ENCODE results near the gene ZNF638. TPM values are rescaled to one million over a fixed set of nuclear protein-coding genes. Genes with fewer than 3 reads are reported as not detected.

Gene ZNF638
- total and polyA plus RNA-seq, 2 of the 8 experiments (the other 6 are each of a cell fraction or from before 2014, with no cell fraction given): 45.3 to 143 TPM

GRCh38 chr2:71476495-71476894, 144.9 kb downstream of the ZNF638 start:
- no peak overlapping the region for H3K4ac ChIP-seq (replicated peaks; ENCODE audit: insufficient read length, low read depth, low read length)
- CTCF ChIA-PET (ENCODE audit: partially characterized antibody): interaction anchor here (1.0 to 4.9 kb wide), 4 partner anchors 15 to 54 kb away, joined by 3 to 25 read pairs (median 8); no protein-coding TSS in a partner anchor

More at GRCh38 chr2:71476495-71476894, 144.9 kb downstream of the ZNF638 start:
- H3K56ac ChIP-seq (replicated peaks; ENCODE audit: insufficient read length, low read depth, low read length): no peak overlapping the region
- 100% methylated on average over 1 of the region's 1 CpG; no CpG with 5 or more reads in 1 of the 2 experiments for WGBS, 2 experiments (ENCODE audit: extremely low coverage in 1 of 2, insufficient coverage in 1 of 2, insufficient read length in 1 of 2, insufficient replicate concordance in 2 of 2, low coverage in 1 of 2, low lambda C conversion rate in 2 of 2, missing lambda C conversion rate in 1 of 2)
- no peak overlapping the region for H2BK5ac ChIP-seq (ENCODE audit: low read depth, low read length)
- no peak overlapping the region for H4K91ac ChIP-seq (replicated peaks; ENCODE audit: insufficient read length, low read length)
- no peak overlapping the region for H2BK120ac ChIP-seq (replicated peaks; ENCODE audit: low read depth, low read length)
- no peak for DNase-seq (ENCODE audit: low read depth in 1 of 2, low spot score in 2 of 2)
- H3K4me1 ChIP-seq (replicated peaks in 1 of 4; ENCODE audit: control insufficient read depth in 3 of 4, insufficient read depth in 4 of 4, low read length in 3 of 4): peaks cover 0 to 4% (median 1%) of the 10 kb centered on the region in 4 experiments; a peak in 4 of 7 replicates
- H3K79me1 ChIP-seq (ENCODE audit: low read depth, low read length): no peaks in the 10 kb centered on the region
- no peak overlapping the region for H3K4me3 ChIP-seq (ENCODE audit: extremely low read depth in 1 of 4, insufficient read depth in 2 of 4, low read depth in 3 of 4, low read length in 4 of 4)
- H3K23me2 ChIP-seq (ENCODE audit: low read depth, low read length): no peaks in the 10 kb centered on the region
- H3K27me3 ChIP-seq (replicated peaks in 1 of 4; ENCODE audit: control insufficient read depth in 3 of 4, extremely low read depth in 1 of 4, insufficient read depth in 3 of 4, low read length in 3 of 4): no peaks in the 10 kb centered on the region; a peak in 1 of 7 replicates
- no peak overlapping the region for H3K4me2 ChIP-seq (ENCODE audit: insufficient read depth in 1 of 2, low read depth in 2 of 2, low read length in 2 of 2)
- H3K23ac ChIP-seq (ENCODE audit: insufficient read length): no peak overlapping the region
- H3K36me3 ChIP-seq (ENCODE audit: control insufficient read depth in 2 of 4, insufficient read depth in 4 of 4, low read length in 3 of 4): no peaks in the 10 kb centered on the region
- no peak overlapping the region for H3K14ac ChIP-seq (ENCODE audit: insufficient read length)
- no peak overlapping the region for H3K9ac ChIP-seq (replicated peaks in 1 of 4; ENCODE audit: extremely low read depth in 1 of 4, low read depth in 3 of 4, low read length in 3 of 4)
- no peak overlapping the region for H2AFZ ChIP-seq (ENCODE audit: low read length)
- POLR2A ChIA-PET (ENCODE audit: partially characterized antibody): interaction anchor here (0.9 kb wide), 1 partner anchor 21 kb away, joined by 3 read pairs; no protein-coding TSS in a partner anchor
- no peaks in the 10 kb centered on the region for H3K9me3 ChIP-seq (ENCODE audit: insufficient read depth in 2 of 2, low read depth in 1 of 2, low read length in 1 of 2)
- H2AK5ac ChIP-seq (ENCODE audit: low read depth, low read length): no peak overlapping the region
- H2BK20ac ChIP-seq (ENCODE audit: low read length): no peak overlapping the region
- no peak overlapping the region for H2BK15ac ChIP-seq (ENCODE audit: low read length)
- TF ChIP-seq CBX8 (IDR thresholded peaks at IDR 0.05; ENCODE audit: borderline replicate concordance, low read depth, low read length) (no peak), SP2 (IDR thresholded peaks at IDR 0.05; ENCODE audit: low read length) (no peak), NRF1 (IDR thresholded peaks at IDR 0.05; ENCODE audit: low read depth, low read length) (no peak), JUN (IDR thresholded peaks at IDR 0.05; ENCODE audit: low read depth, low read length) (no peak), KDM1A (IDR thresholded peaks at IDR 0.05; ENCODE audit: borderline replicate concordance, low read length) (no peak), JUND (IDR thresholded peaks at IDR 0.05; ENCODE audit: low read length) (no peak)
- TF ChIP-seq, protein P1, sequence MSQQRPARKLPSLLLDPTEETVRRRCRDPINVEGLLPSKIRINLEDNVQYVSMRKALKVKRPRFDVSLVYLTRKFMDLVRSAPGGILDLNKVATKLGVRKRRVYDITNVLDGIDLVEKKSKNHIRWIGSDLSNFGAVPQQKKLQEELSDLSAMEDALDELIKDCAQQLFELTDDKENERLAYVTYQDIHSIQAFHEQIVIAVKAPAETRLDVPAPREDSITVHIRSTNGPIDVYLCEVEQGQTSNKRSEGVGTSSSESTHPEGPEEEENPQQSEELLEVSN (IDR thresholded peaks at IDR 0.05): no peak
- no peak overlapping the region; the same call in 1 of the 2 replicates for H3K18ac ChIP-seq (ENCODE audit: extremely low read depth, low read length)
- FAIRE-seq: no peak
- no peak overlapping the region for H3K27ac ChIP-seq (ENCODE audit: low read depth, low read length)
- no peak overlapping the region for H4K8ac ChIP-seq (ENCODE audit: extremely low read depth, insufficient read depth, low read length)
- H2BK12ac ChIP-seq (ENCODE audit: low read depth, low read length): no peak overlapping the region
- no peak overlapping the region for H4K5ac ChIP-seq (ENCODE audit: insufficient read length, low read depth, low read length)
- H4K20me1 ChIP-seq (replicated peaks in 1 of 2; ENCODE audit: control insufficient read depth in 1 of 2, insufficient read depth in 2 of 2, low read length in 2 of 2): no peaks in the 10 kb centered on the region
- H3K79me2 ChIP-seq (ENCODE audit: control insufficient read depth in 1 of 2, insufficient read depth in 2 of 2, low read length in 2 of 2): no peaks in the 10 kb centered on the region

Data from H1 (cell line).